ENCODE measurements around the gene BIRC6. TPM values are rescaled to one million over a fixed set of nuclear protein-coding genes. Genes with fewer than 3 reads are reported as not detected.
"Not testable (repeated sequence)": the region's sequence is repeated elsewhere in the genome, so short reads cannot be mapped to it uniquely, and the experiment has no call there.

BIRC6 gene
- total RNA-seq, 1 experiment from 2014 or later = 182 TPM

GRCh38 chr2:32456808-32457207, 100.0 kb downstream of the BIRC6 start:
- peaks cover 39% of the 10 kb centered on the region for H3K36me3 ChIP-seq (ENCODE audit: insufficient read depth, low read length)

DNA sequence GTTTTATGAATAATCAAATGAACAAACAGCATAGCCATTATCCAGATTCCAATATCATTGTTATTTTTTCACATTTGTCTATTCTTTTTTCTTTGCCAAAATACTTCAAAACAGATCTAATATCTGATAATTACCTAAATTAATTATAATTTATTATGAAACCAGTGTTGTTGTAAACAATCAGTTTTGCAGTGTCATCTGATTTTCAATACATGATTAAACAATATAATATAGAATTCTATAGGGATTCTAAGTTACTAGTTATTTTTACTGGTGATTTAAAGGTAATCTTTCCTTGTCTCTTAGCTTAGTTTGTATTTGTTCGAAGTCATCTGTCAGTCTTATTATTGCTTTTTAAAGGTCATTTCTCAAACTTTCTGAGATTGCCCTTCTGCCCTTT, 101.0 kb downstream of the BIRC6 start:
- Histone ChIP-seq H3K4me2 (ENCODE audit: low read depth, low read length, poor library complexity, severe bottlenecking) (no peak overlapping the region), H3K4me1 (ENCODE audit: low read length) (peaks cover 8% of the 10 kb centered on the region), H2AFZ (ENCODE audit: low read length) (no peak overlapping the region), H3K4me3 (ENCODE audit: low read length) (no peak overlapping the region), H3K9me2 (replicated peaks; ENCODE audit: insufficient read depth, low read length) (no peaks in the 10 kb centered on the region), H3K79me2 (ENCODE audit: low read length) (peaks cover 84% of the 10 kb centered on the region), H3K36me3 (ENCODE audit: insufficient read depth, low read length) (peaks cover 44% of the 10 kb centered on the region), H3K9me3 (ENCODE audit: low read length) (no peaks in the 10 kb centered on the region), H3K27me3 (ENCODE audit: low read length) (no peaks in the 10 kb centered on the region), H3K27ac (ENCODE audit: low read length) (no peak overlapping the region), H3K9ac (ENCODE audit: low read length) (no peak overlapping the region), H4K20me1 (ENCODE audit: insufficient read depth, low read depth, low read length) (no peaks in the 10 kb centered on the region)
- no peak for DNase-seq

More at GRCh38 chr2:32456808-32457207, 100.0 kb downstream of the BIRC6 start:
- Histone ChIP-seq H4K20me1 (ENCODE audit: insufficient read depth, low read depth, low read length) (no peaks in the 10 kb centered on the region), H3K9ac (ENCODE audit: low read length) (no peak overlapping the region), H3K4me2 (ENCODE audit: low read depth, low read length, poor library complexity, severe bottlenecking) (no peak overlapping the region), H3K4me3 (ENCODE audit: low read length) (no peak overlapping the region), H3K4me1 (ENCODE audit: low read length) (peaks cover 17% of the 10 kb centered on the region), H2AFZ (ENCODE audit: low read length) (no peak overlapping the region), H3K27ac (ENCODE audit: low read length) (no peak overlapping the region), H3K27me3 (ENCODE audit: low read length) (no peaks in the 10 kb centered on the region), H3K9me2 (replicated peaks; ENCODE audit: insufficient read depth, low read length) (no peaks in the 10 kb centered on the region), H3K9me3 (ENCODE audit: low read length) (no peaks in the 10 kb centered on the region), H3K79me2 (ENCODE audit: low read length) (peaks cover 83% of the 10 kb centered on the region)
- no peak for DNase-seq

DNA sequence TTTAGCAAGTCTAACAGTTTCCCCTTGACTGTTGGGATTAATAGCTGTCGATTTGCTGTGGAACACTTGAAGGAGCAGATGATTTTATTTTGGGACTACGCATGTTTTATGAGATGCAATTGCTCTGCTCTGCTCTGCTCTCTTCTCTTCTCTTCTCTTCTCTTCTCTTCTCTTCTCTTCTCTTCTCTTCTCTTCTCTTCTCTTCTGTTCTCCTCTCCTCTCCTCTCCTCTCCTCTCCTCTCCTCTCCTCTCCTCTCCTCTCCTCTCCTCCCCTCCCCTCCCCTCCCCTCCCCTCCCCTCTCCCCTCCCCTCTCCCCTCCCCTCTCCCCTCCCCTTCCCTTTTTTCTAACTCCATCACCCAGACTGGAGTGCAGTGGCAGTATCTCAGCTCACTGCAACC, 104.0 kb downstream of the BIRC6 start:
- H3K4me1 ChIP-seq (ENCODE audit: low read length); H3K4me3 ChIP-seq (ENCODE audit: low read length); H2AFZ ChIP-seq (ENCODE audit: low read length); H3K27ac ChIP-seq (ENCODE audit: low read length); H3K9me3 ChIP-seq (ENCODE audit: low read length); H4K20me1 ChIP-seq (ENCODE audit: insufficient read depth, low read depth, low read length); H3K9ac ChIP-seq (ENCODE audit: low read length); H3K4me2 ChIP-seq (ENCODE audit: low read depth, low read length, poor library complexity, severe bottlenecking); DNase-seq; H3K9me2 ChIP-seq (replicated peaks; ENCODE audit: insufficient read depth, low read length); H3K27me3 ChIP-seq (ENCODE audit: low read length): not testable (repeated sequence)
- Histone ChIP-seq H3K79me2 (ENCODE audit: low read length) (peaks cover 71% of the 10 kb centered on the region), H3K36me3 (ENCODE audit: insufficient read depth, low read length) (peaks cover 55% of the 10 kb centered on the region)

DNA sequence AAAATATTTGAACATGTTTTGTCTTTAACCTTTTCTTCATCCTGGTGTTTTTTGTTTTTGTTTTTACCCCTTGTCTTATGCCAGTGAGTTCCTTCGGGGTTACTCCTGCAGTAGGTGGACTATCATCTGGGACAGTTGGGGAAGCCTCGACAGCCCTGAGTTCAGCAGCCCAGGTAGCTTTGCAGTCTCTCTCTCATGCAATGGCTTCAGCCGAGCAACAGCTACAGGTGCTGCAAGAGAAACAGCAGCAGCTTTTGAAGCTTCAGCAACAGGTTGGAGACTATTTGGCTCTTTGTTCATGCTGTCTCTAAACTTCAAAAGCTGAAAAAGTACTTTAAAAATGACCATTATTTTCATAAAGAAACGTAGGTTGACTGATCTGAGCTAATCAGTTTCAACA, 106.3 kb downstream of the BIRC6 start:
- Histone ChIP-seq H3K4me1 (ENCODE audit: low read length) (no peaks in the 10 kb centered on the region), H3K27ac (ENCODE audit: low read length) (no peak overlapping the region), H3K9me2 (replicated peaks; ENCODE audit: insufficient read depth, low read length) (no peaks in the 10 kb centered on the region), H3K4me3 (ENCODE audit: low read length) (no peak overlapping the region), H3K9me3 (ENCODE audit: low read length) (no peaks in the 10 kb centered on the region), H3K27me3 (ENCODE audit: low read length) (no peaks in the 10 kb centered on the region), H3K4me2 (ENCODE audit: low read depth, low read length, poor library complexity, severe bottlenecking) (no peak overlapping the region), H3K79me2 (ENCODE audit: low read length) (peaks cover 54% of the 10 kb centered on the region), H3K36me3 (ENCODE audit: insufficient read depth, low read length) (peaks cover 56% of the 10 kb centered on the region), H4K20me1 (ENCODE audit: insufficient read depth, low read depth, low read length) (no peaks in the 10 kb centered on the region), H2AFZ (ENCODE audit: low read length) (no peak overlapping the region), H3K9ac (ENCODE audit: low read length) (no peak overlapping the region)
- no peak for DNase-seq

- no peak overlapping the region for H3K27ac ChIP-seq (ENCODE audit: low read length)
- no peak overlapping the region for H2AFZ ChIP-seq (ENCODE audit: low read length)
- no peaks in the 10 kb centered on the region for H3K27me3 ChIP-seq (ENCODE audit: low read length)
- no peak overlapping the region for H3K4me3 ChIP-seq (ENCODE audit: low read length)
- no peak overlapping the region for H3K9ac ChIP-seq (ENCODE audit: low read length)
- H4K20me1 ChIP-seq (ENCODE audit: insufficient read depth, low read depth, low read length) = no peaks in the 10 kb centered on the region
- no peaks in the 10 kb centered on the region for H3K9me3 ChIP-seq (ENCODE audit: low read length)
- H3K36me3 ChIP-seq (ENCODE audit: insufficient read depth, low read length) = peaks cover 58% of the 10 kb centered on the region
- no peaks in the 10 kb centered on the region for H3K9me2 ChIP-seq (replicated peaks; ENCODE audit: insufficient read depth, low read length)
- DNase-seq = no peak
- no peaks in the 10 kb centered on the region for H3K4me1 ChIP-seq (ENCODE audit: low read length)
- H3K4me2 ChIP-seq (ENCODE audit: low read depth, low read length, poor library complexity, severe bottlenecking) = no peak overlapping the region
- H3K79me2 ChIP-seq (ENCODE audit: low read length) = peaks cover 51% of the 10 kb centered on the region
Measured at GRCh38 chr2:32464431-32464830, 107.6 kb downstream of the BIRC6 start.

DNA sequence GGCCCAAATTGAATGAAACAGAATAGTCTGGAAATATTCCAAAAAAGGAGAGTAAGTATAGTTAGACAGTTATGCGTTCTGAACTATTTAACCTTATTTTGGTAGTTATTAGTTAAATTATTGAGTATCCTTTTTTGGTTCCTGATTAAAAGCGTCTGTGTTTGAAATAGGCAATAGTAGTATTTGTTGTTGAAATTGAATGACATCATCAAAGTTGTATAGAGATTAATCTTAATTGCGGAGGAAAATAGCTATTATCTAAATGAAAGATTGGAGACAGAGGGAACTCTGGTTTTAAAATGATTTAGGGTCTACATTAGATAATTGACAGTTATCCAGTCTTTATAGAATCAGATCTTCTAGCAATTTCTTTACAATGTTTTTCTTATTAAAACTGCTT, 115.8 kb downstream of the BIRC6 start:
- Histone ChIP-seq H3K27me3 (ENCODE audit: low read length) (no peaks in the 10 kb centered on the region), H3K4me1 (ENCODE audit: low read length) (no peaks in the 10 kb centered on the region), H3K27ac (ENCODE audit: low read length) (no peak overlapping the region), H3K4me2 (ENCODE audit: low read depth, low read length, poor library complexity, severe bottlenecking) (no peak overlapping the region), H3K9me3 (ENCODE audit: low read length) (no peaks in the 10 kb centered on the region), H4K20me1 (ENCODE audit: insufficient read depth, low read depth, low read length) (no peaks in the 10 kb centered on the region), H3K36me3 (ENCODE audit: insufficient read depth, low read length) (peaks cover 71% of the 10 kb centered on the region; the same call in 1 of the 2 replicates), H3K4me3 (ENCODE audit: low read length) (no peak overlapping the region), H3K9me2 (replicated peaks; ENCODE audit: insufficient read depth, low read length) (no peaks in the 10 kb centered on the region), H3K9ac (ENCODE audit: low read length) (no peak overlapping the region), H3K79me2 (ENCODE audit: low read length) (peaks cover 62% of the 10 kb centered on the region), H2AFZ (ENCODE audit: low read length) (no peak overlapping the region)
- DNase-seq = no peak

DNA sequence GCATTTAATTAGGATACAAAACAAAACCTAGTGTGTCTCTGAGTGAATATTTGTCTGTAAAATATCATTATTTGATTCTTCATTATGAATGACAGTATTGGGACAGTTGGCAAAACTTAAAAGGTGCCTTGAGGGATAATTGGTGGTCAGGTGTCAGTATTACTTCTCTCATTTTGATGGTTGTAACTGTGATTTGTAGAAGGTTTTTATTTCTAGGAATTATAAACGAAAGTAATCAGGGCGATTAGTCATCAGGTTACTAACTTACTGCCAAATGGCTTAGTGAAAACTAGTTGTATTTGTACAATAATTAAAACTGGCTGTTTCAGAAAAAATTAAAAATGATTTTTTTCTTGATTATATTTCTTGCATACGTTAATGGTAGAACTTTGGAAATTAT, 117.6 kb downstream of the BIRC6 start:
- H3K4me3 ChIP-seq (ENCODE audit: low read length) = no peak overlapping the region
- no peaks in the 10 kb centered on the region for H3K27me3 ChIP-seq (ENCODE audit: low read length)
- H2AFZ ChIP-seq (ENCODE audit: low read length) = no peak overlapping the region
- H4K20me1 ChIP-seq (ENCODE audit: insufficient read depth, low read depth, low read length) = no peaks in the 10 kb centered on the region
- no peak overlapping the region for H3K4me2 ChIP-seq (ENCODE audit: low read depth, low read length, poor library complexity, severe bottlenecking)
- H3K36me3 ChIP-seq (ENCODE audit: insufficient read depth, low read length) = peaks cover 70% of the 10 kb centered on the region; the same call in 1 of the 2 replicates
- H3K9me2 ChIP-seq (replicated peaks; ENCODE audit: insufficient read depth, low read length) = no peaks in the 10 kb centered on the region; the same call in 1 of the 2 replicates
- no peak overlapping the region for H3K27ac ChIP-seq (ENCODE audit: low read length)
- no peak for DNase-seq
- no peak overlapping the region for H3K9ac ChIP-seq (ENCODE audit: low read length)
- H3K9me3 ChIP-seq (ENCODE audit: low read length) = no peaks in the 10 kb centered on the region
- H3K79me2 ChIP-seq (ENCODE audit: low read length) = peaks cover 56% of the 10 kb centered on the region
- no peaks in the 10 kb centered on the region for H3K4me1 ChIP-seq (ENCODE audit: low read length)

DNA sequence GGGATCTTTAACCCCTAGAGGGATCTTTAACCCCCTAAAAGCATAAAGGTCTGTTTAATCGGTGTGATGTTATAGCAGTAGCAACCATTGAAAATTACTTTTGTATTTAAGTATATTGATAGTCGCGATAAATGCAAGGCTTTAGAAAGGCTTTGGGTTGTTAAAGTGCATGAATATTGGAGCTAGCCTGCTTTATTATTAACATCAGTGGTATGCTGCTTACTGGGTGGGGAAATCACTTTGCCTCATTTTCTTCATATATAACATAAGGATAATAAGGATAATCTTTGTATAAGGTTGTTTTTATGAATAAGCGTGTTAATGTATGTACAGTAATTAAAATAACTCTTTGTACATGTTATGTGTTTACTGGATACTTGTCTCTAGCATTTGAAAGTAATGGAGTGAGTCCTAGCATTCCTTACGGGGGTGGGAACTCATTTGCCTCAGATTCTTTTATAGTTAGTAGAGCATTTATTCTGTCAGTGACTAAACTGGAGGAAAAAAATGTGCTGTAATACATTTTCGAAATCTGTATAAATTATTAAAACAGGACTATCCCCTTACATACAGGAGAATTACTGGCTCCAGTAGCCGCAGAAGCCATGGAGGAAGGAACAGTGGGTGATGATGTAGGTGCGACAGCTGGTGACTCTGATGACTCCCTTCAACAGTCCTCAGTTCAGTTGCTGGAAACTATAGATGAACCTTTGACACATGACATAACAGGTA, 122.2 kb downstream of the BIRC6 start:
- Histone ChIP-seq H3K36me3 (ENCODE audit: insufficient read depth, low read length) (peaks cover 68% of the 10 kb centered on the region), H4K20me1 (ENCODE audit: insufficient read depth, low read depth, low read length) (no peaks in the 10 kb centered on the region), H3K27ac (ENCODE audit: low read length) (no peak overlapping the region), H3K9ac (ENCODE audit: low read length) (no peak overlapping the region), H3K9me3 (ENCODE audit: low read length) (no peaks in the 10 kb centered on the region), H3K4me3 (ENCODE audit: low read length) (no peak overlapping the region), H3K4me2 (ENCODE audit: low read depth, low read length, poor library complexity, severe bottlenecking) (no peak overlapping the region), H3K9me2 (replicated peaks; ENCODE audit: insufficient read depth, low read length) (no peaks in the 10 kb centered on the region; the same call in 1 of the 2 replicates), H2AFZ (ENCODE audit: low read length) (no peak overlapping the region), H3K79me2 (ENCODE audit: low read length) (peaks cover 52% of the 10 kb centered on the region), H3K4me1 (ENCODE audit: low read length) (no peaks in the 10 kb centered on the region), H3K27me3 (ENCODE audit: low read length) (no peaks in the 10 kb centered on the region)
- DNase-seq = no peak

Measured in Karpas-422 (cell line).